SKM-1 (cell line): ENCODE data around the gene IQCF6.
"Not testable (repeated sequence)": the region's sequence is repeated elsewhere in the genome, so short reads cannot be mapped to it uniquely, and the experiment has no call there.

Experiments
- DNase-seq: peaks from one replicate; lab custom pipeline; 2025; ENCODE audit not compliant: unreplicated experiment; lab: John Stamatoyannopoulos, UW

IQCF6 gene

GRCh38 chr3:51779137-51779536 lies at the start of gene IQCF6:
IQCF6 (minus strand) TSS chr3:51779237; CDS start chr3:51779224, 13 bp downstream.
- DNase-seq: no peak

GRCh38 chr3:51828297-51828696 lies 49.3 kb upstream of the IQCF6 start:
- no peak for DNase-seq

- DNase-seq: no peak
Observed at GRCh38 chr3:51819709-51820406, 40.8 kb upstream of the IQCF6 start.

GRCh38 chr3:51819151-51819550 lies 40.1 kb upstream of the IQCF6 start:
- DNase-seq: no peak

GRCh38 chr3:51817375-51817774 lies 38.3 kb upstream of the IQCF6 start:
- no peak for DNase-seq

DNA sequence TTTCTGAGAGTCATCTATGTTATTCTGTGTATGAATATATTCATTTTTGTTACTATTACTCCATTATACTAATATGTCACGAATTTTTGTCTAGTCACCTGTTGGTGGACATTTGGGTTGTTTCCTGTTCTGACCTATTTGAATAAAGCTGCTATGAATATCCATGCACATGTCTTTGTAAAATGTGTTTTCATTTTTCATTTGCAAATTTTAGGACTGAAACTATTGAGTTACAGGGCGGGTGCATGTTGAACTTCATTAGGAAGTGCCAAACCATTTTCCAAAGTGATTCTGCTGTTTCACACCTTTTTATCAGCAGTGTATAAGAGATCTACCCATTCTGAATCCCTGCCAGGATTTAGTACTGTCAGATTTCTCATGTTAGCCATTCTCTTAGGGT lies 37.7 kb upstream of the IQCF6 start:
- no peak for DNase-seq

DNA sequence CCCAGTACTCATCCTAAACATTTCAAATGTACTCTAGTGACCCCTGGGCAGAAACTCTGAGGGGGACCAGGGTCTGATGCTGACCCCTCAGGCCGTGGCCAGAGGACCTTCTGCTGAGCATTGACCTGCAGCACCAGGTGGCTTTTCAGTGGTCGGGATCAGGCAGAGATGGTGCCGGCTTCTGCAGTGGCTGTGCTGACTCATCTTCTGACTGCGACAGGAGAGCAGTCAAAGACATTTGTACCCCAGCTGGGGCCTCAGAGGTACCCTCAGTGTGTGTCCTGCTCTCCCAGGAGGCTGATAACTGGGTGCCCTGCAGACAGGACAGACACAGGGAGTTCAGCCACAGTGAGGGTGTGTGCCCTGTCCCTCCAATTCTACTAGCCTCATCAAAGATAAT lies 36.6 kb upstream of the IQCF6 start:
- no peak for DNase-seq

GRCh38 chr3:51814034-51814433 lies 35.0 kb upstream of the IQCF6 start:
- DNase-seq: no peak

DNA sequence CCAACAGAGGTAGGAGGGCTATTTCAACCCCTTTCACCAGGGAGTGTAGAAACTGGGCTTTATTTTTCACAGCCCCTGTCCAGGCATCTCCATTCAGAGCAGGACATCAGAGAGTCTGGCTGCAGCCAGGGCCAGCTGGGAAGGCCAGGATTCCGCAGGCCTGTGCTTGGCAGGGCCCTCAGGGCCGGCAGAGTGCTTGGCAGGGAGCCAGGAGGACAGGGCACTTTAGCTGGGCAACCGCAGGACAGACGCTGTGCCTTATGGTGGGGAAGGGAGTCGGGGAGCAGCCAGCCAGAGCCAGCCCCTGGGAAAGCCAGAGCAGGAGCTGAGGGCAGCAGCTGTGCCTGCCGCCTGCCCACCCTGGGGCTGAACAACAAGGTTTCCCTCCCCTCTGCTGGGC lies 34.5 kb upstream of the IQCF6 start:
- DNase-seq: no peak

DNA sequence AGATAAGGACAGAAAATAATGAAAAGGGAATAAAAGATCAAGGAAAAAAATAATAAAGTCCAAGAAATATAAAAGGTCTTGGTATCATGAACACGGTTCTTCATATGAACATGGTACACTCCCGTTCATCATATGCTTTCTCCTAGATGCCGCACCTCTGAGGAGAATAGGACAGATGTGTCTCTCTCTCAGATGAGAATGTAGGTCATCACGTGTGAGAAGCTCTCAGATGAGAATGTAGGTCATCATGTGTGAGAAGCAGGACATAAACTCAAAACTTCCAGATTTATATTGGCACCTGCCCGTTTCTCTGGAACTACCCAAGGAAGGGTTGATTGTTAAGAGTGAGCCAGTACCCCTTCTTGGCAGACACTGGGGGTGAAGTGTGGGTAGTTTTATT lies 29.9 kb upstream of the IQCF6 start:
- no peak for DNase-seq

- no peak for DNase-seq
Observed at GRCh38 chr3:51802106-51802703, 23.2 kb upstream of the IQCF6 start.

- no peak for DNase-seq
Observed at GRCh38 chr3:51800750-51801125, 21.7 kb upstream of the IQCF6 start.

GRCh38 chr3:51799879-51800749 lies 21.1 kb upstream of the IQCF6 start:
- DNase-seq: peak; percentile 19

DNA sequence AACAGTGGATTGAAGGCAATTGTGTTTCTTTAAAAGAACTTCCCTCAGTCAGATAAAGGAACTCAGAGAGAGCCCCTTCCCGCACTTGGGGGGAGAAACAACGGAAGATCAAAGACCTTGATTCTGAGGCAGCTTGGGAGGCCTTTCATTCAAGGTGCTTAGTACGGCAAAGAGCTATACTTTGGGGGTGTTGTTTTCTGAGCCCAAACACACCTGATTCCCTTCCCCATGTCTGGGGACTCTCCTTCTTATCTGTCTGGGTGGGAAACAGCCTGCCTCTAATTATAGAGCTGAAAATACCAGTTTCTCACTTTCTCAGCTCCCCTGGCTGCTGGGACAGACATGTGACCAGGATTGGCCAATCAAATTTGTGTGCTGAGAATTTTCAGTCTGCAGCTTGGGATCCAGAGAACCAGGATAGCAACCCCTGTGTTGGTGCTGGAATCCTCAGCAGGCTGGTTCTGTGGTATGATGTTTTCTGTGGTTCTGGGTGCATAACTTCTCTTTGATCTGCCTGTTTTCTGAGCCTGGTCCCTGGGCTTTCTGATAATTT lies 19.4 kb upstream of the IQCF6 start:
- DNase-seq: no peak

DNA sequence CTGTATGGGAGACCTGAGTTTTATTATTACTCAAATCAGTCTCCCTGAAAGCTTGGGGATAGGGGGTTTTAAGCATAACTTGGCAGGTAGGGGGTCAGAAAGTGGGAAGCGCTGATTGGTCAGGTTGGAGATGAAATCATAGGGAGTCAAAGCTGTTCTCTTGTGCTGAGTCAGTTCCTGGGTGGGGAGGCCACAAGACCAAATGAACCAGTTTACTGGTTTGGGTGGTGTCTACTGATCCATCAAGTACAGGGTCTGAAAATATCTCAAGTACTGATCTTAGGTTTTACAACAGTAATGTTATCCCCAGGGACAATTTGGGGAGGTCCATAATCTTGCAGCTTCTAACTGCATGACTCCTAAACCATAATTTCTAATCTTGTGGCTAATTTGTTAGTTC lies 17.8 kb upstream of the IQCF6 start:
- DNase-seq: no peak

DNA sequence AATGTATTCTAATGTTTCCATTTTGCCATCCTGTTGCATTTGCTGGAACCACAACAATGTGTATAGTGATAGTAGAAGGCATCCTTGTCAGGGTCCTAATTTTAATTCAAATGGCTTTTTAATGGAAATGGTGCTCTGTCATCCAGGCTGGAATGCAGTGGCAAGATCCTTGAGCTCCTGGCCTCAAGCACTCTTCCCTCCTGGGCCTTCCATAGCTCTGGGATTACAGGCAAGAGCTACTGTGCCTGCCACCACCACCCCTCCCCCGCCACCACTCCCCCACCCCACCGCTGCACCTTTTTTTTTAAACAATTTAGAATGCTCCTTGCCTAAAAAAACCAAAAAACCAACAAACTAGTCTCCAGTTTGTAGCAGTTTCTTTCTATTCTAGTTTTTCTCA lies 15.2 kb upstream of the IQCF6 start:
- no peak for DNase-seq

GRCh38 chr3:51792206-51792605 lies 13.2 kb upstream of the IQCF6 start:
- DNase-seq: no peak

DNA sequence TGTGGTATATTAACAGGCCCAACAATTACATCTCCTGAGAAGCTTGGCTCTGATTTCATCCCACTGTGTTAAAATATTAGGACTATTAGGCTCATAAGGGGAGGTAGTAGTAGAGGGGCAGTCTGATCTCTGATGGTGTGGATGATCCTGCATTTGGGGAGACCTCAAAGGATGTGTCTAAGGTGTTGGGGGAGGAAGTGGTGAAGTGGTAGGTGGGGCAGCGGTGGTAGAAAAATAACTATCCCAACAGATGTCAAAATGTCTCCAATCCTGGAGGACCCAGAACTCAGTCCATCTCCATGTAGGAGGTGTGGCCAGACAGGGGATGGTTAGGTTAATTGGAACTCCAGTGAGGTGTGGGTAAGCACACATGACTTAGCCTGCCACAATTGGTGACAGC lies 10.4 kb upstream of the IQCF6 start:
- DNase-seq: no peak

DNA sequence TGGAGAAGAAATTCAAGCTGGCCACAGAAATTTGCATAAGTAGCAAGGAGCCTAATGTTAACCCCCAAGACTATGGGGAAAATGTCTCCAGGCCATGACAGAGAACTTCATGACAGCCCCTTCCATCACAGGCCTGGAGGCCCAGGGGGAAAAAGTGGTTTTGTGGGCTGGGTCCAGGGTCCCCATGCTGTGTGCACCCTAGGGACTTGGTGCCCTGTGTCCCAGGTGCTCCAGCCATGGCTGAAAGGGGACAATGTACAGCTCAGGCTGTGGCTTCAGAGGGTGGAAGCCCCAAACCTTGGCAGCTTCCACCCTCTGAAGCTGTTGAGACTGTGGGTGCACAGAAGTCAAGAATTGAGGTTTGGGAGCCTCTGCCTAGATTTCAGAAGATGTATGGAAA lies 8.5 kb upstream of the IQCF6 start:
- not testable (repeated sequence) for DNase-seq

DNA sequence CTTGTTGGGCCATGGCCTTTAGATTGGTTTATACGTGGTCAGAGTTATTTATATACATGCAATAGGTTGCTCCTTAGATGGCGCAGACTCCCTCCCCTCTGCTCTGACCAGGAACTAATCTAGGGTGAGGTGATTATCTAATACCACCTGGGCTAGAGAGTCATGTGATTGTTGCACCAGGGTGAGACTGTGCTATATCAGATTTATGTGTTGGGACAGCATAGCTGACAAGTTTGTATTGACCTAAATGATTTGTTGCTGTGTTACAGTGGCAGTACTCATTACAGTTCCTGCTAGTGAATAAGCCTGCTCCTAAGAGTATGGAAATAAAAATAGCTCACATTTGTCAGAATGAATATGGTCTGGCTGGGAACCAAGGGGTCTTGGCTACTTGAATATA lies 7.2 kb upstream of the IQCF6 start:
- no peak for DNase-seq

DNA sequence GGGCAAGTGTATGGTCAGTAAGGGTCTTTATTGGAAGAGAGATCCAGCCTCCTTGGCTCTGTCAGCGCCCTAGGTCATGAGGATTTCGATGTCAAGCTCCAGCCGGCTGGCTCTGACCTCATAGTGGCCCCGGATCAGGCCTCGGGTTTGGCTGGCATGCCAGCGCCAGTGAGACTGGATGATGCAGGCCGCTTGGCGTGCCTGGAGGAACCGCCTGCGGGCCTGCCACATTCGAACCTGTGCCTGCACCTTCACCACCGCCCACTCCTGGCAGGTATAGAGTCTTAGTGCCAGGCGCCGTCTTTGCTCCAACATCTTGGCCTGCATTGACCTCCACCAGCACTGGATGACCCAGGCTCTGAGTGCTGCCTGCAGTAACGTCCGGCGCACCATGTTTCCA lies 483 bp downstream of the IQCF6 start:
- no peak for DNase-seq

- DNase-seq: no peak
Observed at GRCh38 chr3:51777985-51778384, 1.1 kb downstream of the IQCF6 start.
